ENCODE results near the gene SLF2.

The SLF2 gene

GRCh38 chr10:100899171-100899570, 13.6 kb upstream of the SLF2 start:
- no peak for DNase-seq (ENCODE audit: low spot score)

GRCh38 chr10:100901051-100901450, 11.7 kb upstream of the SLF2 start:
- DNase-seq (ENCODE audit: low spot score) = no peak

- no peak for DNase-seq (ENCODE audit: low spot score)
Measured at GRCh38 chr10:100902622-100903021, 10.1 kb upstream of the SLF2 start.

GRCh38 chr10:100904917-100905316, 7.8 kb upstream of the SLF2 start:
- no peak for DNase-seq (ENCODE audit: low spot score)

- no peak for DNase-seq (ENCODE audit: low spot score)
Measured at GRCh38 chr10:100907175-100907574, 5.6 kb upstream of the SLF2 start.

GRCh38 chr10:100907773-100908363, 4.9 kb upstream of the SLF2 start:
- no peak for DNase-seq (ENCODE audit: low spot score)

- no peak for DNase-seq (ENCODE audit: low spot score)
Measured at GRCh38 chr10:100908378-100908777, 4.4 kb upstream of the SLF2 start.

- DNase-seq (ENCODE audit: low spot score) = no peak
Measured at GRCh38 chr10:100909501-100910263, 3.1 kb upstream of the SLF2 start.

- no peak for DNase-seq (ENCODE audit: low spot score)
Measured at GRCh38 chr10:100911472-100911871, 1.3 kb upstream of the SLF2 start.

- DNase-seq (ENCODE audit: low spot score) = no peak
Measured at GRCh38 chr10:100912013-100912604, 654 bp upstream of the SLF2 start.

- DNase-seq (ENCODE audit: low spot score) = no peak
Measured at GRCh38 chr10:100913470-100913865, 705 bp downstream of the SLF2 start.

GRCh38 chr10:100917071-100917470, 4.3 kb downstream of the SLF2 start:
- DNase-seq (ENCODE audit: low spot score) = no peak

GRCh38 chr10:100923580-100923979, 10.8 kb downstream of the SLF2 start:
- DNase-seq (ENCODE audit: low spot score) = no peak

GRCh38 chr10:100927266-100927665, 14.5 kb downstream of the SLF2 start:
- DNase-seq (ENCODE audit: low spot score) = no peak

- no peak for DNase-seq (ENCODE audit: low spot score)
Measured at GRCh38 chr10:100928039-100928438, 15.3 kb downstream of the SLF2 start.

GRCh38 chr10:100930368-100930767, 17.6 kb downstream of the SLF2 start:
- no peak for DNase-seq (ENCODE audit: low spot score)

- DNase-seq (ENCODE audit: low spot score) = no peak
Measured at GRCh38 chr10:100934084-100934659, 21.4 kb downstream of the SLF2 start.

GRCh38 chr10:100939763-100940344, 27.1 kb downstream of the SLF2 start:
- DNase-seq (ENCODE audit: low spot score) = no peak

- DNase-seq (ENCODE audit: low spot score) = no peak
Measured at GRCh38 chr10:100942229-100942628, 29.5 kb downstream of the SLF2 start.

- no peak for DNase-seq (ENCODE audit: low spot score)
Measured at GRCh38 chr10:100943508-100943907, 30.7 kb downstream of the SLF2 start.

GRCh38 chr10:100945754-100946153, 33.0 kb downstream of the SLF2 start:
- DNase-seq (ENCODE audit: low spot score) = no peak

- no peak for DNase-seq (ENCODE audit: low spot score)
Measured at GRCh38 chr10:100948916-100949315, 36.2 kb downstream of the SLF2 start.

GRCh38 chr10:100960251-100960650, 47.5 kb downstream of the SLF2 start:
- DNase-seq (ENCODE audit: low spot score) = no peak

Data from putamen (tissue), 1 donor.